Astrocyte of the cerebellum (primary cell): ENCODE results near the gene CCDC184.

Source experiments
- DNase-seq: peaks from one replicate; pipeline ENCODE4 v3.0.0-alpha.2; 2011; ENCODE audit warnings: low read depth
- H3K4me3 ChIP-seq: 2 replicates; pipeline ENCODE4 v1.5.1; 2011; ENCODE audit warnings: mild to moderate bottlenecking, low read depth, low read length, moderate library complexity
- in situ Hi-C: cut with HindIII; loops from 2 replicates; pipeline ENCODE4 v1.10.0; 2017; ENCODE audit warnings: low sequenced_read_pairs
- TF ChIP-seq, protein P1 (sequence below): IDR thresholded peaks from 2 replicates; pipeline ENCODE4 v1.5.1; 2012; ENCODE audit warnings: low read length, low read depth, moderate library complexity, mild to moderate bottlenecking; ENCODE audit errors: missing control alignments

Gene CCDC184

DNA sequence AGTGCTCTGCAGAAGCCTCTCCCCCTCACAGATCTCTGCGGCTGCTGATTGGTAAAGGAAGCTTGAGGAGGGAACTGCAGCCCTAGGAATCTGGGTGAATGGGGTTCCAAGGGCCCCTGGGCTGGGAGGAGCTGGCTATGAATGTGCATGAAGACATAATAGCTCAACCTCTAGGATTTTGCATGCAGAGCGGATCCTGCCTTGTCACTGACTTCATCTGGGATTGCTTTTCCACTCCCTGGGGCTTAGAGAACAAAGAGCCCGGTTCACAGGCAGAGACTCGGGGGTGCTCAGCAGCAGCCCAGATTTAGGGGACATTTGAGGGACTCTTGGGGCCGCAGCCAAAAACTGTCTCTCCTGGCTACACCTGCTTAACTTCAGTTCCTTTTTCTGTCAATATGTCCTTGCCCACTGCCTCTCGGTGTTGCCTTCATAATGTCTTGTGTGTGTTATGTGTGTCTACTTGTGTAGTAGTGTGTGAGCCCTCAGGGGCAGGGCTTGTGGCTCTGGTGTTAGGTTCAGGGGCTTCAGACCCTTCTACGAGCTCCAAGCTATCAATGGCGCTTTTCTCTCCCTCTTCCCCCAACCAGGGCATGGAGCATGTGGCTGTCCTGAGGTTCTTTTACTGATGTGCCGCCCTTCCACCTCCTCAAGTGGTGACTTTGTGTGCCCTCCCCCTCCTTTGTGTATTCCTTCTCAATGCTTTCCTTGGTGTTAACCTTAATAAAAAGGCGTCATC is 1.9 kb downstream of the CCDC184 start:
- TF ChIP-seq, protein P1, sequence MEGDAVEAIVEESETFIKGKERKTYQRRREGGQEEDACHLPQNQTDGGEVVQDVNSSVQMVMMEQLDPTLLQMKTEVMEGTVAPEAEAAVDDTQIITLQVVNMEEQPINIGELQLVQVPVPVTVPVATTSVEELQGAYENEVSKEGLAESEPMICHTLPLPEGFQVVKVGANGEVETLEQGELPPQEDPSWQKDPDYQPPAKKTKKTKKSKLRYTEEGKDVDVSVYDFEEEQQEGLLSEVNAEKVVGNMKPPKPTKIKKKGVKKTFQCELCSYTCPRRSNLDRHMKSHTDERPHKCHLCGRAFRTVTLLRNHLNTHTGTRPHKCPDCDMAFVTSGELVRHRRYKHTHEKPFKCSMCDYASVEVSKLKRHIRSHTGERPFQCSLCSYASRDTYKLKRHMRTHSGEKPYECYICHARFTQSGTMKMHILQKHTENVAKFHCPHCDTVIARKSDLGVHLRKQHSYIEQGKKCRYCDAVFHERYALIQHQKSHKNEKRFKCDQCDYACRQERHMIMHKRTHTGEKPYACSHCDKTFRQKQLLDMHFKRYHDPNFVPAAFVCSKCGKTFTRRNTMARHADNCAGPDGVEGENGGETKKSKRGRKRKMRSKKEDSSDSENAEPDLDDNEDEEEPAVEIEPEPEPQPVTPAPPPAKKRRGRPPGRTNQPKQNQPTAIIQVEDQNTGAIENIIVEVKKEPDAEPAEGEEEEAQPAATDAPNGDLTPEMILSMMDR, result no peak
- in situ Hi-C loops, result no loop called here
- H3K4me3 ChIP-seq, result no peak overlapping the region
- DNase-seq, result no peak

DNA sequence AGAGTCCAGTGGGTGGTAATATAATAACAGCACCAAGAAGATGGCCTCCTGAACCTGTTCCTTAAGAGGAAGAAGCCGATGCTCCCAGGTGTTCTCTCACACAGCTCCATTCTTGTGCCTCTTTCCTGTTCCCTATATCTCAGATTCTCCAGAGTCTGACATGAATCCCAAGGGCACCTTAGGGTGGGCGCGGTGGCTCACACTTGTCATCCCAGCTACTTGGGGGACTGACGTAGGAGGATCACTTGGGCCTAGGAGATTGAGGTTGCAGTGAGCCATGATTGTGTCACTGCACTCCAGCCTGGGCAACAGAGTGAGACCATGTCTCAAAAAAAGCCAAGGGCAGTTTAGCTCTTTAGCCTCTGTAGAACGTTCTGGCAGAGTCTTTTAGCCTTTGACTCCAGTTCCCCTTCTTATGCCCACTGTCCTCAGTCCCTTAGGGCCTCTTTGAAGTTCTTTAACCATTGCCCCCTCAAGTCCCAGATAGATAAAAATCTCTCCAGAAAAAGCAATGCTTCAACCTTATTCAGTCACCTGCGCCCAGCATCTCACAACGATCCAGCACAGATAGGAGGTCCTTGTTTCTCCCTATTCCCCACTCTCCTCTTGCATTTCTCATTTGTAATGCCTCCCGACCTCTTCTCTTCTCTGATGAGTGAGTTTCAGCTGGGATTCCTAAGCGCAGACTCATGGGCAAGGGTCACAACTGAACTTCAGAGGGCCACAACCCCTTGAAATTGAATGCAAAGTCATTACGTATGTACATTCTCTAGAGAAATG is 4.7 kb downstream of the CCDC184 start:
- TF ChIP-seq, protein P1, result no peak
- in situ Hi-C loops, result no loop called here
- no peak overlapping the region for H3K4me3 ChIP-seq
- DNase-seq, result no peak

DNA sequence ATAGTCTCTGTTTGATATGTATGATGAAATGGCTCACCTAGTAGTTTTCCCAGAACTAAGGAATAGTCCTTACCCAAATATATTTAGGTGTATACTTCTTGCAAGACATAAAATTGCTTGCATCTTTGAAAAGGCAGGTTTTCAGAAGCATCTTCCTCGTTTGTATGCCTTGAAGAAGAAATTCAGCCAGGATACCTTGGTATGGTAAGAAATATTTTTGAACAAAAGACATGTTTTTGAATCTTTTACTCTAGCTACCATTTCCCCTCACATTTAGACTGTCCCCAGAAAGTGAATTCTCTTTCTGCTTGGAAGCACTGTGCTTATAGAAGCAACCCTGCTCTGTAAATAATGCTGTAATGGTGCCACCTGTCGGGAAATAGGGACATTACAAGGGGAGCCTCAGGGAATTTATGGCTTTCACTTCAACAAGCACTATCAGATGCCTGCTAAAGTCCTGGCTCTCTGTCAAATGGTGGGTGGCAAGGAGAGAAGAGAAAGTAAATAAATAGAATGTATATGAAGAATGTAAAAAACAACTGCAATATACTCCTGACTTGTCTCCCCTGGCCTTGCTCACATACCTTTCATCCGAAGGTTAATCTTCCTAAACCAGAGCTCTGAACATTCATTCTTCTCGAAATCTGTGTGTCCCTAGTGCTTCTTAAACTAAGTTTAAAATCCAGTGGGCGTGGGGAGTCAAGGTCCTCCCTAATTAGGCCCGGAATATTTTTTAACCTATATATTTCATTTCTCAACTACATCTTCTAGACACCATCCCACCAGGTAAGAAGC is 6.1 kb downstream of the CCDC184 start:
- TF ChIP-seq, protein P1, result peak; percentile 88
- H3K4me3 ChIP-seq, result no peak overlapping the region
- in situ Hi-C loops, result no loop called here
- DNase-seq, result peak; percentile 62

DNA sequence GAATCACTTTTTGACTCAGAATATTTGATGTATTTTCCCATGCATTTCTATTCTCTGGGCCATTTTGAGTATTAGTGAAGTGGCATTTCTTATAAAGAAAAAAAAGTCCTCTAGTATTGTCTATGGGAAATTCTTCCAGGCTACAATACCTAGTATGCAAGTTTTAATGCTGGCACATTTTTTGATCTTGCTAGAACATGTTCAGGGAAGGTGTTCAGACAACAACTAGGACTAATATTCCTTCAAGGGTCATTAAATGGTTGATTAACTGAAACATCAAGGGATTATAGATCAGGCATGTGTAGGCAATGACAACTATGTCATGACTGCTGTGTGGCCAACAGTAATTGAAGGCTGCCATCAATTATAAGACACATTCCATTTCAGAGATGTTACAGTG is 7.7 kb downstream of the CCDC184 start:
- in situ Hi-C loops, result no loop called here
- TF ChIP-seq, protein P1, result no peak
- H3K4me3 ChIP-seq, result no peak overlapping the region
- no peak for DNase-seq

DNA sequence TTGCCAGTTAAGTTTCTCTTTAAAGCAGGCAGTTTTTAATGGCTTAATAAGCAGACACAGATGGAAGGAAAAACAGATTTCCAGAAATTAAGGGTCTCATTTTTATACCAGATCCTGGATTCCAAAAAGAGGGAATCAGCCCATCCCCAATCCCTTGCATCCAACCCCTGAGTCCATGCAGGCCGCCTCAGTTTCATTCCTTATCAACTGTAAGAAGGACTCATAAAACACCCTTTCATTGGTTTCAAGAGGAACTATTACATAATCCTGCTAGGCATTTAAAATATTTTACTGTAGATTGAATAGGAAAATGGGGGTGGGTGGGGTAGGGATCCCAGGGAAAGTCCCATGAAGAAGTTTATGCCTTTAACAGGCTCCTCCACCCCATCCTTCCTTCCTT is 9.4 kb downstream of the CCDC184 start:
- no peak for DNase-seq
- in situ Hi-C loops, result no loop called here
- TF ChIP-seq, protein P1, result no peak
- no peak overlapping the region for H3K4me3 ChIP-seq

DNA sequence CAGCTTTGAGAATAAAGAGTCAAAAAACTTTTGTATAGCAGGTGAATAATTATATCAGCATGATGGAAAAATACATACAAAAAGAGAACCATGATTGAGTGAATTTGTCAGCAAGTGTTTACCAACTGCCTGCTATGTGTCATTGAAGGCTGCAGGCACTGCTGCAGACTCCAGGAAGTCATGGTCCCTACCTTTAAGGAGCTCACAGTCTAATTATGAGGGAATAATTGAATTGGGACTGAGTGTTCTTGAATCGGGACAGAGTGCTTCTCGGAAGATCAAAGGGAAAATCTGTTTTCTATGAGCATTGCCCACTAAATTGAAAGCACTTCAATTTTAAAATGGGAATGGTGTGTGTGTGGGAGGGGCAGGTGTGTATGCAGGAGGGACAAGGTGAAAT is 10.2 kb downstream of the CCDC184 start:
- H3K4me3 ChIP-seq, result no peak overlapping the region
- in situ Hi-C loops, result no loop called here
- TF ChIP-seq, protein P1, result no peak
- no peak for DNase-seq
